HG03097 (cell line): ENCODE measurements around the gene ADAT2.

Experiments used
- ATAC-seq: cut with Tn5 transposase; IDR thresholded peaks from one replicate; pipeline ENCODE4 v1.9.1; 2021; ENCODE audit not compliant: unreplicated experiment, low FRiP score

Gene ADAT2

DNA sequence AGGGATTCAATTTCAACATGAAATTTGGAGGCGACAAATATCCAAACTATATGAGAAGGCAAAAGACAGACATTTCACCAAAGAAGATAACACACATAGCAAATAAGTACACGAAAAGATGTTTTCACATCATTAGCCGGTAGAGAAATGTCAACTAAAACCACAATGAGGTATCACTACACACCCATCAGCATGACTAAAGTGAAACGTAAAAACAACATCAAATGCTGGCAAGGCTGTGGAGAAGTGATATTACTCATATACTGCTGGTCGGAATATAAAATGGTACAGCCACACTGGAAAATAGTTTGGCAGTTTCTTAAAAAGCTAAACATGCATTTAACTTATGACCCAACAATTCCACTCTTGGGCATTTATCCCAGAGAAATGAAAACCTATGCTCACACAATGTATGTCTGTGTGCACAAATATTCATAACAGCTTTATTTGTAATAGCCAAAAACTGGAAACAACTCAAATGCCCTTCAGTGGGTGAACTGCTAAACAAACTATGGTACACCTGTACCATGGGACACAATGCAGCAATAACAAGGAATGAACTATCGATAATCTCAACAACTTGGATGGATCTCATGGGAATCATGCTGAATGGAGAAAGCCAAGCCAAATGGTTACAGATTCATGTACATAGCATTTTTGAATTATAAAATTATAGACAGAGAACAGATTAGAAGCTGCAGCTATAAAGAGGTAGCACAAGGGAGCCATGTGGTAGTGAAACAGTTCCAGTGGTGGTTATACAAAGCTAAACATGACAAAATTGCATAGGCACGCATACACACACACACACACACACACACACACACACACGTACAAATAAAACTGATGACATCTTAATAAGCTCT lies 8.6 kb downstream of the ADAT2 start:
- no peak for ATAC-seq

- no peak for ATAC-seq
Measured at GRCh38 chr6:143441010-143441409, 9.5 kb downstream of the ADAT2 start.

DNA sequence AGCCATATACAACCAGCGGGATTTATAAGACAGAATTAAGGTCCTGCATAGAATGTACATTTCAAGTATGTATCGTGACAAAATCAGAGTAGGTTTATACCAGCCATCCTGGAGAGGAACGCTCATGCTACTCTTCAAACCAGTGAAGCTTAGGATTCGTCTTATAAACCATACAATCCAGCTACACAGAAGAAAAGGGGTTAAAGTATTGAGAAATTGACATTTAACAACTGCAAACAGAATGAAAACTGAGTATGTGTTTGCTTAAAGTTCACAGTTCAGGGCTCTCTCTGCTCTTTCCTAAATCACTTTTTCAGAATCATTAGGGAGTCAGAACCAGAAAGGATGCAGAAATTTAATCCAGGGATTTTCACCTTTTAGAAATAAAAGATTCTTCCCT lies 17.9 kb downstream of the ADAT2 start:
- ATAC-seq, result no peak

- no peak for ATAC-seq
Measured at GRCh38 chr6:143431226-143431625, 19.3 kb downstream of the ADAT2 start.

DNA sequence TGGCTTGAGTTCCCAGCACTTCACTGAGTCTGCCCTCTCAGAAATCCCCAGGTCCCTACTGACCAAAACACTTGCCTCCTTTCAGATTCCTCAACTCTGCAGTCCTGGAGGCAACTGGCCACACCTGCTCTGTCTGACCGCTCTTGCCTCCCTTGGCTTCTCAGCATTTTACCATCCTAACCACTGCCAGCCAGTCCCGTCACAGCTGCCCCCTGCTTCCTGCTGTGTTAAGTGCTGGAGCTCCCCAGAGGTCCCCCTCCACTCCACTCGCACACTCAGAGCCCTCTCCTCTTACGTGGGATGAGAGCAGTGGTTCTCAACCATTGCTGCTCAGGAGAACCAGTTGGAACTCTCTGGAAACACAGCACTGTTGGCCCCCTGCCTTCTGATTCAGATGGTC lies 20.5 kb downstream of the ADAT2 start:
- ATAC-seq, result no peak

DNA sequence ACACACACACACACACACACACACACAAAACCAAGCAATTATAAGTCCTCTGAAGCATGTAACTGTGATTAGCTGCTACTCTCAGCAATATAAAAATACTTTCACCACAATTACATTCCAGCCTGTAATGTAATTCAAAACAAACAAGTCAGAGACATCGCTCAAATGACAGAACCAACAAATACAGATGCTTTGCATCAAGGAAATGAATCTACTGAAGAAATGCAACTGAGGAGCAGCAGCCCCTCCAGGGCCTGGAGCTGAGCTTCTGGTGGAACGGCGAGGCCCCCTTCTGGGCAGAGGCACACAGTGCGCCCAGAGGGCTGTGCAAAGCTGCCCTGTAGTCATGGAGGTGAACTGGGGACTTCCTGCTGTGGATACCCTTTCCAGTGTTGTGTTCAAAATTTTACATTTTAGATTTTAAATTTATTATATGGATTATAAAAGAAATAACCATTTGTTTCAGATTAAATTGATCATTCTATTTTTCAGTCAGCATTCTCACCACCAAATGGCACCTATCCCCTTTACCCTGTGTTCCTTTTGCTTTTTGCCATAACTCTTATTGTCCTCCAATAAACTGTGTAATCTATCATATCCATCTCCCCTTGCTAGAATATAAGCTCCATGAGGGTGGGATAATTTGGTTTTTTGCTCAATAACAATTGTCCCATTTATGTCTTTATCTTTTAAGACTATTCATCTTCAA lies 23.2 kb downstream of the ADAT2 start:
- peak; percentile 98 for ATAC-seq

GRCh38 chr6:143426026-143426425 lies 24.5 kb downstream of the ADAT2 start:
- no peak for ATAC-seq

DNA sequence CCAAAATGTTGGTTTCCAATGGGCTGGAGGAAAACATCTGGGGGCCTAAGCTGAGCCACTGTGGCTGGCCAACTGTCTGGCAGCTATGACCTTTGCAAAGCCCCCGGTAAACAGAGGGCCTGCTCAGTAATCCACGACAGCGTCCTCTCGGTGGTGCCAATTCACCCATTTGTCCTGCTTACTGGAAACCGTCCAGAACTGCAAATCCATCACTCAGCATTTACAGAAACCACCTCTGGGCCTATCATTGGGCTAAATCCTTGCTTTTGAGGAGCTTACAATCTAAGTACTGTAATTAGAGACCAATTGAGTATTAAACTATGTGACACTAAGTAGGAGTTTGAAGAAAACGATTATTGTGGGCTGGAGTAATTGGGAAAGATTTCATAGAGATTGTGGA lies 31.0 kb downstream of the ADAT2 start:
- ATAC-seq, result no peak

GRCh38 chr6:143414769-143415168 lies 35.7 kb downstream of the ADAT2 start:
- ATAC-seq, result no peak

DNA sequence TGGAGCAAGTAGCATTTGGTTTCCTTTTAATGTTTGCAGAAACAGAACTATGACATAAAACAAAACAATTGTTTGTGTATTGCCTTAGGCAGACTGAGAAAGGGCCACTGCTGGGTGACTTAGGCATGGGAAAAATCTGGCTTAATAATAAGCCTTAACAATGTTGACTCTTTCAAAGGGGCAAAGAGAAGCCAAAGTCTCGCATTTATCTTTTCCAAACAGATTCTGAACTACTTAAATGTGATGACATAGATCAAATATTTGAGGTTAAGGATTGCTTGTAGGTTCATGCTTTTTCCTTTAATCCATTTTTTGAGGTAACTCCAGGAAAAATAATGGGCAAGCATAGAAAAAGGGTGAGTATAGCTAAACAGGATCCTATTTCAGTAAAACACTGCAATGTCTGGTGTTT lies 39.6 kb downstream of the ADAT2 start:
- ATAC-seq, result no peak

DNA sequence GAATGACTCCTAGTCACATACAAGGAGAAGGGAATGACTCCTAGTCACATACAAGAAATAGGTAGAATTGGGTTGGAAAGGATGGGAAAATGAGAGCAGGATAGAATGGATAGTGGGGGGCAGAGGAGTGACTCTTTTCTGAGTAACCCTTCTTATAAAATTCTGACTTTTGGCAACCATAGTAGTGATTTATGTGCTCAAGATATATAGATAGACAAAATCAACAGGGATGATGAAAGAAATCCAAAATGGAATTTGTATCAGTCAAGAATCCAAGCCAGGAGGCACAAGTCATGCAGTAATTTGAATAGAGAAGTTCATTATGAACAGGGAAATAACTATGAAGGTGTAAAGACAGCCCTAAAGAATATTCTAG lies 41.7 kb downstream of the ADAT2 start:
- no peak for ATAC-seq

DNA sequence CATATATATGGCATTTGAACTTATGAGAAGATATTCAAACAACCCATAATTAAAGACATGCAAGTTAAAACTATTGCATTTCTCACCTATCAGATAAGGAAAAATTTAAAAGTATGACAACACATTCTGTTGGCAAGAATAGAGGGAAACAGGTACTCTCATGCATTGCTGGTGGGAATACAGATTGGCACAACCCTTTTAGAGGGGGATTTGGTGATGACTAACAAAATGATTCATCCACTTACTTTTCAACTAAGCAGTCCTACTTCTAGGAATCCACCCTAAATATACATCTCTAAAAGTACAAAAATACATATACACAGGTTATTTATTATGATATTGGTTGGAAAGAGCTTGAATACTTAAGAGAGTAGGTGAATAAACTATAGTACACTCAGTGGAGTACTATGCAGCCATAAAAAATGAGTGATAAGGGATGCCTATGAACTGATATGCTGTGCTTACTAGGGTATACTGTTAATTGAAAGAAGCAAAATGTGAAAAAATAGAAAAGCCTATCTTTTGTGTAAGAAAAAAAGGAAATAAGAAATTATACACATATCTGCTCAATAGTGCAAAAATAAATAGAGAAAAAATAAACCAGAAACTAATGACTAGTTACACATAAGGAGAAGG lies 42.2 kb downstream of the ADAT2 start:
- ATAC-seq, result no peak

- no peak for ATAC-seq
Measured at GRCh38 chr6:143406673-143407072, 43.8 kb downstream of the ADAT2 start.

GRCh38 chr6:143405373-143406154 lies 44.9 kb downstream of the ADAT2 start:
- ATAC-seq, result no peak

GRCh38 chr6:143402721-143403336 lies 47.7 kb downstream of the ADAT2 start:
- no peak for ATAC-seq

DNA sequence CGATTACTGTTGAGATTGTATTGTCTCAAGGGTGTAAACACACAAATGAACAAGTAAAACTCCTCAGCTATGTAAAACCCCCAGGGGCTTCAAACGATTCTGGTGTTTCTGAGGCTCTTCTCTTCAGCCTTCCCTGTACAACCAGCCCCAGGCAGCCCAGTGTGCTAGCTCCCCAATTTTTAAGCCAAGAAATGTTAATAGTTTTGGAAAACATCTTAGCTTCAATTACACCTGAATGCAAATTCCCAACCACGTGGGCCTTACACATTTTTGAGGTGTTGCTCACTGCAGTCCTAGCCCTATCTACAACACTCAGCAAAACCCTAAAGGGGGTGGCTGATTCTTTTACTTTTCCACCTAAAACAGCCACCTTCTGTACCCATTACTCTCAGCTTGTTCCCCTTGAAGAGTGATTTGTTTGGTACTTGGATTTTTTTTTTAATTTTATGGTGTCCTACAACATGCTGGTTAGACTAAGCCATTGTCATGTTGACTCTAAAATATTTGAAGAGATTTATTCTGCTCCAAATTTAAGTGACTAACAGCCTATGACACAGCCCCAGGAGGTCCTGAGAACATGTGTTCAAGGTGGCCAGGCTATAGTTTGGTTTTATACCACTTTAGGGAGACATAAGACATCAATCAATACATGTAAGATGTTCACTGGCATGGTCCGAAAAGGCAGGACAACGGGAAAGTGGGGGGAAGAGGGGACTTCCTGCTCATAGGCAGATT lies 48.7 kb downstream of the ADAT2 start:
- ATAC-seq, result no peak

GRCh38 chr6:143401068-143401446 lies 49.4 kb downstream of the ADAT2 start:
- no peak for ATAC-seq

GRCh38 chr6:143400258-143401067 lies 50.0 kb downstream of the ADAT2 start:
- ATAC-seq, result peak; percentile 58

DNA sequence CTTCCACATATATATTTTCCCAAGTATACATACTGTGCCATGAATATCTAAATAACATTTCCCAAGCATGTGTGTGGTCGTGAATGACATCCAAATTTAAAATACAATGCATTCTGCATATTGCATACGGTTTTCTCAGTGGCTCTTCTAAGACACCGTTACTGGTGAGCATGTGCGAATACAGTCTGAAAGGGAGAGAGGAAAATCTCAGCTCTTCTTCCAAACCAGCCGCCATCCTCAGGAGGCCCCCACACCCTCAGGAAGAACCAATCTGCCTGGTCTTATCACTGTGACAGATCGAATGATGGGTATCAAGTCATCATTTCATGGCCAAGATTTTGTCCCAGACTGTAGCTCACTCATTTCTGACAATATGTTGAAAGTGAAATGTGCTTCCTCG lies 50.7 kb downstream of the ADAT2 start:
- ATAC-seq, result no peak
